Activated effector memory CD4-positive, alpha-beta T cell treated with Interleukin-2 at 50 U/mL for 16 hours (primary cell): ENCODE results near the gene KIN.
"Not testable (repeated sequence)": the region's sequence is repeated elsewhere in the genome, so short reads cannot be mapped to it uniquely, and the experiment has no call there.

Experiments used
- DNase-seq: peaks from one replicate; pipeline ENCODE4 v3.0.0-alpha.2; 2020

Gene KIN

GRCh38 chr10:7787857-7788638 lies at the start of gene KIN, which contains the start of gene ATP5F1C:
Gene KIN (minus strand): TSS chr10:7787993. CDS start chr10:7787933, 60 bp downstream.
Gene ATP5F1C (plus strand): TSS chr10:7788177. CDS start chr10:7788208, 31 bp downstream.
- DNase-seq: peak; percentile 96

GRCh38 chr10:7836571-7836970 lies 48.8 kb upstream of the KIN start:
- no peak for DNase-seq

- DNase-seq: no peak
These were observed 46.5 kb upstream of the KIN start for GRCh38 chr10:7834262-7834661.

GRCh38 chr10:7833210-7833609 lies 45.4 kb upstream of the KIN start:
- no peak for DNase-seq

GRCh38 chr10:7832060-7832459 lies 44.3 kb upstream of the KIN start:
- DNase-seq: no peak

- DNase-seq: no peak
These were observed 41.6 kb upstream of the KIN start for GRCh38 chr10:7829289-7829834.

GRCh38 chr10:7826971-7827370 lies 39.2 kb upstream of the KIN start:
- no peak for DNase-seq

- DNase-seq: no peak
These were observed 36.5 kb upstream of the KIN start for GRCh38 chr10:7824251-7824650.

- peak; percentile 2 for DNase-seq
These were observed 31.3 kb upstream of the KIN start for GRCh38 chr10:7819121-7819460.

GRCh38 chr10:7818295-7819120 lies 30.7 kb upstream of the KIN start, which contains the start of gene TAF3:
Gene TAF3 (plus strand): TSS chr10:7818505. CDS start chr10:7818710, 205 bp downstream.
- DNase-seq: peak; percentile 92

GRCh38 chr10:7817984-7818294 lies 30.1 kb upstream of the KIN start:
- DNase-seq: no peak

- DNase-seq: no peak
These were observed 29.8 kb upstream of the KIN start for GRCh38 chr10:7817576-7817975.

GRCh38 chr10:7813481-7813880 lies 25.7 kb upstream of the KIN start:
- no peak for DNase-seq

- not testable (repeated sequence) for DNase-seq
These were observed 23.9 kb upstream of the KIN start for GRCh38 chr10:7811743-7812142.

- DNase-seq: no peak
These were observed 23.2 kb upstream of the KIN start for GRCh38 chr10:7811000-7811399.

- DNase-seq: no peak
These were observed 22.6 kb upstream of the KIN start for GRCh38 chr10:7810443-7810842.

- no peak for DNase-seq
These were observed 21.0 kb upstream of the KIN start for GRCh38 chr10:7808686-7809267.

GRCh38 chr10:7804741-7805140 lies 16.9 kb upstream of the KIN start:
- no peak for DNase-seq

- no peak for DNase-seq
These were observed 16.4 kb upstream of the KIN start for GRCh38 chr10:7804216-7804615.

GRCh38 chr10:7802606-7803005 lies 14.8 kb upstream of the KIN start:
- no peak for DNase-seq

- DNase-seq: no peak
These were observed 9.8 kb upstream of the KIN start for GRCh38 chr10:7797582-7797981.

- no peak for DNase-seq
These were observed 7.8 kb upstream of the KIN start for GRCh38 chr10:7795605-7796004.

GRCh38 chr10:7794251-7795026 lies 6.6 kb upstream of the KIN start:
- no peak for DNase-seq
